Renal cortical epithelial cell (primary cell): ENCODE results near the gene IFI16. TPM values are rescaled to one million over a fixed set of nuclear protein-coding genes. Genes with fewer than 3 reads are reported as not detected.
"Not testable (repeated sequence)": the region's sequence is repeated elsewhere in the genome, so short reads cannot be mapped to it uniquely, and the experiment has no call there.

Experiments used
- DNase-seq: peaks from one replicate; pipeline ENCODE4 v3.0.0-alpha.2; 2011; ENCODE audit warnings: low read depth
- total RNA-seq: library from RNA; depleted of rRNA; stranded (reverse); fragments of >200 nt; gene quantifications from 2 replicates; pipeline ENCODE4 v1.2.3, GENCODE V29; 2014

IFI16 gene
- 8.7 and 25.6 TPM in 2 replicates for total RNA-seq

DNA sequence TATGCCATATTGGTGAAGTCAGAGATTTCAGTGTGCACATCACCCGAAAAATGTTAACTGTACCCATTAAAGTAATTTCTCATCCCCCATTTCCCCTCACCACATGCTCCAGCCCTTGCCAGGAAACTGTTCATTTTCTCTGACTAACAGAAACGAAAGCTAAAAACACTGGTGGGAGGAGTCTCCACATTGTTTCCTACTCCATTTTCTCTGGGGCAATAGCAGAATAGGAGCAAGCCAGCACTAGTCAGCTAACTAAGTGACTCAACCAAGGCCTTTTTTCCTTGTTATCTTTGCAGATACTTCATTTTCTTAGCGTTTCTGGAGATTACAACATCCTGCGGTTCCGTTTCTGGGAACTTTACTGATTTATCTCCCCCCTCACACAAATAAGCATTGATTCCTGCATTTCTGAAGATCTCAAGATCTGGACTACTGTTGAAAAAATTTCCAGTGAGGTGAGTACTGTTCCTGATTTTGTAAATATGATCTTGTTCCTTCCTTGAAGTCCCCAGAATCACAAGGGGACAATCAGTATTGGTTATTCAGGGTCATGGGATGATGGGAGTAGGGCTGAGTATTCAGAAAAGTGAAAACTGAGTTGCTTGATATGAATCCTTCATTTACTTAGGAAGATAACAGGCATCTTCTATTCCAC, at the start of gene IFI16:
IFI16 (plus strand) TSS at position 204 of the 658 bp plus-strand sequence. CDS start 4,774 bp downstream, outside the sequence.
- DNase-seq: peak; percentile 89

GRCh38 chr1:158961178-158961577, 48.5 kb upstream of the IFI16 start:
- no peak for DNase-seq

GRCh38 chr1:158962983-158963382, 46.7 kb upstream of the IFI16 start:
- no peak for DNase-seq

- DNase-seq: no peak
Measured at GRCh38 chr1:158969166-158969565, 40.5 kb upstream of the IFI16 start.

DNA sequence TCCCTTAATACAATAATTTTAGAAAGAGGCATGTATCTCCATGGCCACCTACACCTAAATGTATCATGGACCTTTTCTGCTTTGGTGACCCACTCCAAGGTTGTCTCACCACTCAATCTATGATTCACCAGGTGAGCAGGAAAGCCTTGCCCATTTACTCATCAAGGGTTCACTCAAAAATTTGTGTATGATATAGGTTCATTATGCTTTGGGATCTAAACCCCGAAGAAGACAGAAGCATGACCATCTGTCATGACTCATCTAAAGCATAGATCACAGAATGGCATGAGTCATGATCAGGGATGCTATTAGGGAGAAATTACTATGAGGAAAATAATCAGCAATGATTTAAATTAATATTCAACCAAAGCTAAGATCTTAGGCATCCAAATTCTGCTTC, 39.9 kb upstream of the IFI16 start:
- DNase-seq: no peak

GRCh38 chr1:158972841-158973240, 36.9 kb upstream of the IFI16 start:
- DNase-seq: peak; percentile 12

DNA sequence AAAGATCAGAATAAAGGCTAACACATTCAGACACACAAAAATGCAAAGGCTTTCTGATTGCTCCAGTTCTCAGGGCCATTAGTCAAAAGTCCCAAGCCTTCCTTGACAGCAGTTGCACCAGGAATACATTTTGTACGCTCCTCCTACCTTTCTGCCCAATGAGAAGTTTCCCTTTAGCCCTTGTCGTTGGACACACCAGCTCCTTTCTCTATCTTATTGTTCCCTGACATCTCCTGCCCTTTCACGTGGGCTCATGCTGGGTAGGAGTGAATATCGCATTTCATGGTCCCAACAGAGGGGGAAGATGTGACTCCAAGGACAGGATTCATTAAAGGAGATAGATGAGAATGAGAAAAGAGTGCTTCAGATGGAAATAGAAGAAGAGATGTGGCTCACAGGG, 33.5 kb upstream of the IFI16 start:
- DNase-seq: no peak

GRCh38 chr1:158978730-158979129, 31.0 kb upstream of the IFI16 start:
- no peak for DNase-seq

DNA sequence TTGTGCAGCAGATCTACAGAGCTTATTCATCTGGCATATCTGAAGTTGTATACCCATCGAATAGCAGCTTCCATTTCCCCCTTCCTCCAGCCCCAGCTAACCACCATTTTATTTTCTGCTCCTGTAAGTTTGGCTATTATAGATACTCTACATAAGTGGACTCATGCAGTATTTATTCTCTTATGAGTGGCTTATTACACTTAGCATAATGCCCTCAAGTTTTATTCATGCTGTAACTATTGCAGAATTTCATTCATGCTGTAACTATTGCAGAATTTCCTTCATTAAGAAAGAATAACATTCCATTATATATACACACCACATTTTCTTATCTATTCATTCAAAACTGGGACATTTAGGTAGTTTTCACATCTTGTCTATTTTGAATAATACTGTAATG, 30.5 kb upstream of the IFI16 start:
- no peak for DNase-seq

DNA sequence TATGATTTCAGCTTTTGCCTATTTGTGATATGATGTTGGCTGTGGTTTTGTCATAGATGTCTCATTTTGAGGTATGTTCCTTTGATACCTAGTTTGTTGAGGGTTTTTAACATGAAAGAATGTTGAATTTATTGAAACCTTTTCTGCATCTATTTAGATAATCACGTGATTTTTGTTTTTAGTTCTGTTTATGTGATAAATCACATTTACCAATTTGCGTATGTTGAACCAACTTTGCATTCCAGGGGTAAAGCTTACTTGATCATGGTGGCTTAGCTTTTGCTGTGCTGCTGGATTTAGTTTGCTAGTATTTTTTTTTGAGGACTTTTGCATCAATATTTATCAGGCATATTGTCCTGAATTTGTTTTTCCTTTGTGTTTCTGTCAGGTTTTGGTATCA, 26.5 kb upstream of the IFI16 start:
- DNase-seq: no peak

- DNase-seq: no peak
Measured at GRCh38 chr1:158984386-158984785, 25.3 kb upstream of the IFI16 start.

- peak; percentile 9 for DNase-seq
Measured at GRCh38 chr1:158989424-158989823, 20.3 kb upstream of the IFI16 start.

- no peak for DNase-seq
Measured at GRCh38 chr1:158992787-158993312, 16.9 kb upstream of the IFI16 start.

GRCh38 chr1:158996998-158997397, 12.7 kb upstream of the IFI16 start:
- DNase-seq: no peak

GRCh38 chr1:158998037-158998780, 11.5 kb upstream of the IFI16 start:
- no peak for DNase-seq

DNA sequence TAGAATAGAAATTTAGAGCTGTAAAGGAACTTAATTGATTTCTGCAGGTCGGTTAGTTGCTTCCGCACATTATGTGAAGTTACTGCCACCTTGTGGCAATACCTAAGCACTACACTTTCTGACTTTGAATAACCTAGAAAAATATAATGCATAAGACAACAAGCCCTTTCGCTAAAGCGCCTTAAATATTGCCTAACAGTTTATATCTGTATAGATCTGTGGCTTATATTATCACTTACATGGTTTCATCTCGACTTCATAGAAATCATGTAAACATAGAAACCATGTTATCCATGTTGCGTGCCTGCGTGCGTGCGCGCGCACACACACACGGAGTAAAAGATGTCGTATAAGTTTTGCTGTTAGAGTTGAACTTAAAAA, 10.9 kb upstream of the IFI16 start:
- peak; percentile 74 for DNase-seq

- peak; percentile 94 for DNase-seq
Measured at GRCh38 chr1:158999316-159000069, 10.2 kb upstream of the IFI16 start.

DNA sequence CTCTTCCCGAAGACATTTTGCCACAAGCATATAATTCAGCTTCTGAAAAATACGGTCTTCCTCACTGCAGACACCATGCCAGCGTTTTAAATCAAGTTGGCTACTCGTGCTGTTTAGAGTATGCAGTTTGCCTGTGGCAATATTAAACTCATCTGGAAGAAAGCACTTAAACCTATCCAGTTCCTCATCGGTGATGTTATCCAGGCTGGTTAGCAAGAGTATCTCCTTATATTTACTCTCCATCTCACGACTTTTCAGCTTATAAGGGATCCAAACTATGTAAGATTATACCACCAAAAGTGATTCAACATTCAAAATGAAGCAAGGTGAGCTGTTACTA, 9.7 kb upstream of the IFI16 start:
- DNase-seq: no peak

DNA sequence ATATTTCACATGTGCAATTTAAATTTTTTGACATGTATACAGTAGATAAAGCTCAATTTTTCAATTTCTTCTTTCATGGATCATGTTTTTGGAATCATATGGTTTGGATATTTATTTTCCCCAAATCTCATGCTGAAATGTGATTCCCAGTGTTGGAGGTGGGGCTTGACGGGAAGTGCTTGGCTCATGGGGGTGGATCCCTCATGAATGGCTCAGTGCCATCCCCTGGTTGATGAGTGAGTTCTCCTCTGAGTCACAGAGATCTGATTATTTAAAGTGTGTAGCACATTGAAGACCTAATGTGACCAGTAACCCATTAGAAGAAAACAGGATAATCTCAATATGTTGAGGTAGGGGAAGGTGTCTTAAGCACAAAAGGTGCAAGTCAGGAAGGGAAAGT, 9.1 kb upstream of the IFI16 start:
- DNase-seq: peak; percentile 93

DNA sequence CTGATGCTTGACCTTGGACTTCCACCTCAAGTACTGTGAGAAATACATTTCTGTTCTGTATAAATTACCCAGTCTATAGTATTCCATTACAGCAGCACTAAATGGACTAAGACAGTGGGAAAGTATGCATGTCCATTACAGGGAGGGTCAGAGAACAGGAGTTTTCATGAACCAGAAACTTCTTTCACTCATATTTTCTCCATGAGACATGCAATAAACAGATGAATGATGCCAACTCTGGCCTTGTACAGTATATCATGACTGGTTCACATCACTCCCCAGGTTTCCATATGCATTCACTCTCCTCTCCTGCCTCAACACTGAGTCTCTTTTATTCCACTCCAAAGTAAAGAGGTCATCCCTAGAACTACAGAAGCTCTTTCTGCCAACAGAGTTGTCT, 4.5 kb upstream of the IFI16 start:
- no peak for DNase-seq

- peak; percentile 13 for DNase-seq
Measured at GRCh38 chr1:159005676-159006075, 4.0 kb upstream of the IFI16 start.

- DNase-seq: not testable (repeated sequence)
Measured at GRCh38 chr1:159006210-159006807, 3.4 kb upstream of the IFI16 start.
